Activated T-helper 9 cell treated with anti-CD3 and anti-CD28 coated beads, Interleukin-2, amount 50 U/mL, for 16 hours (primary cell): ENCODE results near the gene CLK2.
"Not testable (repeated sequence)": the region's sequence is repeated elsewhere in the genome, so short reads cannot be mapped to it uniquely, and the experiment has no call there.

Source experiments
- DNase-seq: peaks from one replicate; pipeline ENCODE4 v3.0.0-alpha.2; 2020; ENCODE audit warnings: low read depth

The CLK2 gene

GRCh38 chr1:155266553-155266952 lies 6.8 kb downstream of the CLK2 start:
- no peak for DNase-seq

GRCh38 chr1:155263067-155263466 lies 10.2 kb downstream of the CLK2 start:
- DNase-seq = no peak

GRCh38 chr1:155261852-155262673 lies 11.2 kb downstream of the CLK2 start, which contains the start of gene SCAMP3:
Gene SCAMP3 (minus strand): TSS chr1:155262360. CDS start chr1:155262151, 209 bp downstream.
- peak; percentile 80 for DNase-seq

GRCh38 chr1:155261493-155261851 lies 11.8 kb downstream of the CLK2 start:
- no peak for DNase-seq

GRCh38 chr1:155260276-155260675 lies 13.0 kb downstream of the CLK2 start:
- no peak for DNase-seq

- no peak for DNase-seq
Observed at GRCh38 chr1:155256058-155256852, 17.0 kb downstream of the CLK2 start.

GRCh38 chr1:155255243-155256007 lies 17.9 kb downstream of the CLK2 start, which contains the start of gene ENTREP3:
Gene ENTREP3 (minus strand): TSS chr1:155255483. CDS start chr1:155254877, 606 bp downstream.
- DNase-seq = peak; percentile 66

- no peak for DNase-seq
Observed at GRCh38 chr1:155254714-155255242, 18.5 kb downstream of the CLK2 start.

GRCh38 chr1:155254228-155254713 lies 19.0 kb downstream of the CLK2 start:
- DNase-seq = no peak

- DNase-seq = no peak
Observed at GRCh38 chr1:155253797-155254196, 19.5 kb downstream of the CLK2 start.

- no peak for DNase-seq
Observed at GRCh38 chr1:155253208-155253607, 20.1 kb downstream of the CLK2 start.

GRCh38 chr1:155251566-155251965 lies 21.7 kb downstream of the CLK2 start:
- DNase-seq = no peak

GRCh38 chr1:155250633-155251449 lies 22.5 kb downstream of the CLK2 start:
- peak; percentile 92 for DNase-seq

- no peak for DNase-seq
Observed at GRCh38 chr1:155250246-155250632, 23.1 kb downstream of the CLK2 start.

- no peak for DNase-seq
Observed at GRCh38 chr1:155247667-155248553, 25.4 kb downstream of the CLK2 start.

- not testable (repeated sequence) for DNase-seq
Observed at GRCh38 chr1:155246796-155247195, 26.5 kb downstream of the CLK2 start.

- DNase-seq = no peak
Observed at GRCh38 chr1:155245163-155245524, 28.2 kb downstream of the CLK2 start.

- DNase-seq = peak; percentile 84
Observed at GRCh38 chr1:155244368-155245162, 28.7 kb downstream of the CLK2 start.

- no peak for DNase-seq
Observed at GRCh38 chr1:155242805-155243358, 30.4 kb downstream of the CLK2 start.
